C1 segment of cervical spinal cord (tissue), 14 donors: Measurements from ENCODE around the gene NOXA1.
"Not testable (repeated sequence)": the region's sequence is repeated elsewhere in the genome, so short reads cannot be mapped to it uniquely, and the experiment has no call there.

Experiments used
- DNase-seq, 14 donors: peaks; one replicate each; lab custom pipeline; 2025; lab: John Stamatoyannopoulos, UW

NOXA1 gene

DNA sequence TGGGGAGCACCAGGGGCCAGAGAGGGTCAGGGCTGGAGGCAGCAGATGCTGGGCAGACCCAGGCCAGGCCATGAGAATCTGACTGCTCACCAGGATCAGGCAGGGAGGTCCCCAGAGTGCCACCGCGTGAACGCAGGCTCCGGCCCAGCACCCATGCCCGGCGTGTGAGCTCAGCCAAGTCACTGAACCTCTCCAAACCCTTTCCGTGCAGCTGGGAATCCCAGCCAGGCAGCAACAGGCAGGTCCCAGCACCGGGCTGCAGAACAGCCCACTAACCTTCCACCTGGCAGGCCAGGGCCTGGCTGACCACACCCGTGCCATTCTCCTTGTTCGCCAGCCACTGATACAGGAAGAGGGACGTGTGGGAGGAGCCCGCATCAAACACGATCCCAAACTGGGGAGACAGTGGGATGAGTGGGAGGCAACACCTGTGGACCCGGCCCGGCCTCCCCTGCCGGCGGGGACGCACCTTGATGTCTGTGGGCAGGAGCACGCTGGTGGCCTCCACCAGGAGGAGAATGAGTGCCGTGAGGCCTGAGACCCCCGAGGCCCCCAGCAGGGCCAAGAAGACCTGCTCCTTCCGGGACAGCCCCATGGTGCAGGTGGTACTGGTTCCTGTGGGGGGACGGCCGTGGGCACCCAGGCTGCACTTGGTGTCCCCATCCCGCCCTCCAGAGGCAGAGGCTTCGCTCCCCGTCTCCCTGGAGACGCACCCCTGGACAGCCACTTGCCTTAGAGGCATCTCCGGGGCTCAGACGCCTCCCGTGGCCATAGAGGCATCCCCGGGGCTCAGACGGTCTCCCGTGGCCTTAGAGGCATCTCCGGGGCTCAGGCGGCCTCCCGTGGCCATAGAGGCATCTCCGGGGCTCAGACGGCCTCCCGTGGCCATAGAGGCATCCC is 14.7 kb downstream of the NOXA1 start:
- no peak for DNase-seq

DNA sequence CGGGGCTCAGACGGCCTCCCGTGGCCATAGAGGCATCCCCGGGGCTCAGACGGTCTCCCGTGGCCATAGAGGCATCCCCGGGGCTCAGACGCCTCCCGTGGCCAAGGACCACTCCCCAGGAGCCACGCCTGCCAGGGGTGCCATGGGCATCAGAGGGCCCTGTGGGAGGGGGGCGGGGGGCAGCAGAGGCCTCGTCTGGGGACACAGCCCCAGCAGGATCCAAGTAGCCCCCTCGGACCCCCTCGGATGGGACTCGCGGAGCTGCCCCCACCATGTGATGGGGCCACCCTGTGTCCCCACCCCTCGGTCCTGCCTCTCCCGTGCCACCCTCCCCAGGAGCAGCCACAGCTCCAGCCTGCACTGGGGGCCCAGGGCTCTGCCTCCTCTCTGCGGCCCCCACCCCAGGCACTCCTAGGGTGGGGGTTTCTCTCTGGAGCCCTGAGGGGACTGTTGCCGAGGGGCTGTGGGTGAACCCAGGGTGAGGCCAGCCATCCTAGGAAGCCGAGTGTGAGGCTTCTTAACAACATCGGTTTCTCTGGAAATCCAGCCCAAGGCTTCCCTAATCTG is 15.5 kb downstream of the NOXA1 start:
- DNase-seq, result no peak

DNA sequence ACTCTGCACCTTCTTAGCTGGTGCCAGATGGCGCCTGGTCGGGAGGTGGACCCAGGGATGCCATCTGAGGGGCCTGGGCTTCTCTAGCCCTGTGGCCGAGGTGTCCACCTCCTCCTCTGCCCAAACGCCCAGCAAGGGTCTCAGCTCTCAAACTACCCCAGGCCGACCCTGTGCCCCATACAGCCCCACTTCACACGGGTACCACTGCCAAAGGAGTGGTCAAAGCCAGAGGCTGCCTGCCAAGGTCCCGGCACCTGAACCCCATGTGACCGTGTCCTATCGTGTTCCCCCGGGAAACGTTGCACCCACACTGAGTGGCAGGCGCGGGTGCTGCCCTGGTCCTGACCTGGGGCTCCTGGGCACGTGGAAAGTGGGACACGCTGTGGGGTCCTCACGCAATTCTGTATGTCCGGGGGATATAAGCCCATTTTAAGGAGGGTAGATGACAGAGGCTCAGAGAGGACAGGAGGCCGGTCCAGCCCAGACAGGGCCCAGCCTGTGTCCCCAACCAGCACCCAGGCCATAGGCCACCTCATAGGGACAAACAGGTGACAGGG is 16.0 kb downstream of the NOXA1 start:
- no peak for DNase-seq

DNA sequence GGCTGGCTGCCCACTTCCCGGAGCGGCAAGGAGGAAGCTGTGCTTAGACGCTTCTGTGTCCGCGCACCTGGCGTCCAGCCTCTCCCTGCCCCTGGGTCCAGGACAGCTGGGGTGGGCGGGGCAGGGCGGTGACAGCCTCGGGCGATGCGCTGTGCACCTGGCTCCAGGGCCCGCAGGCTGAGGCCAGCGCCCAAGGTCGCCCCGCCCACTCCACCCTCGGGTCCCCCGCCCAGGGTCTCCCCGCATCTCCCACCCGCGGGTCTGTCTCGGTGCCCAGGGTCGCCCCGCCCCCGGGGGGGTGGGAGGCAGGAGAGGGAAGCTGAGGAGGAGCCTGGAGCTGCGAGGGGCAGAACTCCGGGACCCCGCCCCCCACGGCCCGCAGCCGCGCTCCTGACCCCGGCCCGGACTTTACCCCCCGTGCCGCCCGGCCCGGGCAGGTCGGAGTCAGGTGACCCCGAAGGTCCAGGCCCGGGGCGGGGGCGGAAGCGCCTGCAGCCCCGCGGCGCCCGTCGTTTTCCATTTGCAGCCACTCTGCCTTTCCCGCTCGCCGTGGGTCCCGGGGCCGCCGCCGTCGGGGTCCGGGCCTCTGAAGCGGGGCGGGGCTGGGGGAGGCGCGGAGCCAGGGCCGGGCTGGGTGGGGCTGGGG is 18.2 kb downstream of the NOXA1 start, which contains the start of gene ENTPD8:
Gene ENTPD8, minus strand, starts transcription at position 69 of the 646 bp plus-strand sequence. CDS start 3,072 bp downstream, outside the sequence.
- DNase-seq, result no peak

DNA sequence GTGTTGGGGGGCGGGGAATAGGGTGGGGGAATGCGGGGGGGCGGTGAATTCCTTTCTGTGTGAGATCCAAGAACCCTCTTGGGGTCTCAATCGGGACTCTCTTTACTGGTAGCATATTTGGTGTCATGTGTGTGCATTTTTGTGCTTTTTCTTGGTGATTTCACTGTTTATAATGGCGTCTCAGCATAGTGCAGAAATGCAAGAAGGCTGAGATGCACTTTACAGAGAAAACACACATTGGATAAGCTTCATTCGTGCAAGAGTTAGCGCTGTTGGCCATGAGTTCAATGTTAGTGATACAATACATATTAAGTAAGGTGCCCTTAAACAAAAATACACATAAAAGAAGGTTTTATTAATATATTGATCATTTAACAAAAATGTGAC is 18.7 kb downstream of the NOXA1 start:
- no peak for DNase-seq

DNA sequence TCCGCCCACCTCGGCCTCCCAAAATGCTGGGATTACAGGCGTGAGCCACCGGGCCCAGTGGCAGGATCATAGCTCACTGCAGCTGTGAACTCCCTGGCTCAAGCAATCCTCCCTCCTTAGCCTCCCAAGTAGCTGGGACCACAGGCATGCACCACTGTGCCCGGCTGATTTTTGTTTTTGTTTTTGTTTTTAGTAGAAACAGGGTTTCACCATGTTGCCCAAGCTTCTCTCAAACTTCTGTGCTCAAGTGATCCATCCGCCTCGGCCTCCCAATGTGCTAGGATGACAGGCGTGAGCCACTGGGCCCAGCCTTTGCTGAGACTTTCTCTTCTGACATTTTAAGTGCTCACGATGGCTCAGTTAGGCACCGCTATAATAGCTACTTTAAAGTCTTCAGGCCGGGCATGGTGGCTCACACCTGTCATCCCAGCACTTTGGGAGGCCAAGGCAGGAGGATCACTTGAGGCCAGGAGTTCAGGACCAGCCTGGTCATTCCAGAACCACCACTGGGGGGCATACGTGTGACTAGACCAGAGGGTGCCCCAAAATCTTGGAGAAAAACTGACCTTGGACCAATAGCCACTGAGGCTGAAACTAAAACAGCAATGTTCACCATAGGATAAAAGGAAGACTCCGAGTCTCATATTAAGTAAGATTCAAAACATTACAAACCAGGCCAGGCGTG is 21.1 kb downstream of the NOXA1 start:
- no peak for DNase-seq

DNA sequence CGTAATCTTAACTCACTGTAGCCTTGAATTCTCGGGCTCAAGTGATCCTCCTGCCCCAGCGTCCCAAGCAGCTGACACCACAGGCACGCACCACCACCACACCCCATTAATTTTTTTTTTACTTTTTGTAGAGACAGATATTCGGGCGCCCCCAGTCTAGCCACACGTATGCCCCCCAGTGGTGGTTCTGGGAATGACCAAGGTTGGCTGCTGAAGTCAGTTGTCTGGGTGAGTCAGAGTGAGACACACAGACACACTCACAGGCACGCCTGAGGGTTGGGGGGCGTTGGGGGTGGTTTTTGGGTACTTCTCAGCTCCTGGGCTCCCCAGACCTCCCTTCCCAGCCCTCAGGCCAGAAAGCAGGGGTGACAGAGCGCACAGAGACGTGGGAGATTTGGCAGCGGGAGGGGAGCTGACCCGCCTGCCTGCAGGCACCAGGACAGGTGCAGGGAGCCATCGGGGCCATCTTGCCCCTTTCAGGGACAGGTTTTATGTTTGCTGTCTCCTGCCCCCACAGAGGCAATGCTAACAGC is 22.1 kb downstream of the NOXA1 start:
- peak in 11 of 14 donors; percentile 17 to 61 (median 37) for DNase-seq

DNA sequence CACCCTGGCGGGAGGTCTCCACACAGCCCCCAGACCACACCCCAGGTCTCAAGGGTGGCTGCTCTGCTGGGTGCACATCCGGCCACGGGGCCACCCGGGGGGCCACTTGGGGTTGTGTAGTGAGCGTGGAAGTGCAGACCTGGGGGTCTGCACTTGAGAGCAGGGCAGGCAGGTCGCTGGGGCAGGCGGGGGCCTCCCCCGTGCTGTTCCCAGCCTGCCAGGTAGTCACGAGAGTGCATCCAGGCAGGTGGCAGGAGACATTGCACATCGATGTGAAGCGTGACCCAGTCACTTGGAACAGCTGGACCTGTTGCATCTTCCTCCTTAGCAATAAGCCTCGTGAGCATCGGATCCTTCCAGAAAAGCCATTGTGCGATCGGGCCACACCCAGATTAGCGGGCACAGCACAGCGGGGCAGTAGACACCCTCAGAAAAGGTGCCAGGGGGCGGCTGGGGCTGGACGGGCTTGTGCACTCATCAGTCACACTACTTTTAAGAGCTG is 22.8 kb downstream of the NOXA1 start:
- no peak for DNase-seq

DNA sequence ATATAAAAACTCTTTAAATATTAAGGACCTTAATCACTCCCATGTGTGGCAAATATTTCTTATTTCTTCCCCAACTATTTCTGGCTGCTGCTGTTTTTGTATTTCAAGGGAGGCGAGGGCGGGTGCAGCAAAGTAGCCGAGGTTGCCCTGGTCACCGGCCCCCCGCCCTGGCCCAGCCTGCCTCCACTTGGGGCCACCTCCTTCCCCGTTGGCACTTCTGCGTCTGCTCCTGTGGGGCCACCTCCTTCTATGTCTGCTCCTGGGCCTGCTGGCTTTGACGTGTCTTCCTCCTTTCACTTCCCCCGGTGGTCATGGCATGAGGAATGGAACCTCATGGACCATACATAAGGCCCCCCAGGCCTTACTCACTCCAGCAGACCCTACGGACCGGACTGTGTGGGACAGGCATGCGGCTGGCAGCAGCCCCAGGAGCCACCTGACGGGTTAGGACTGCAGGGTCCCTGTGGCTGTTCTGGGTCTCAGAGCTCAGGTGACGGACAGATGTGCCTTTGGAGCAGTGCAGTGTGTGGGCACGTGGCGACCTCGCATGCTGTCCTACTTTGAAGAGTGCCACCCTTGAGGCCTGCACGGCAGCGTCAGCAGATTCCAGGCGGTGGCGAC is 23.8 kb downstream of the NOXA1 start:
- DNase-seq, result peak in 3 of 14 donors; percentile 13 to 38 (median 33)

DNA sequence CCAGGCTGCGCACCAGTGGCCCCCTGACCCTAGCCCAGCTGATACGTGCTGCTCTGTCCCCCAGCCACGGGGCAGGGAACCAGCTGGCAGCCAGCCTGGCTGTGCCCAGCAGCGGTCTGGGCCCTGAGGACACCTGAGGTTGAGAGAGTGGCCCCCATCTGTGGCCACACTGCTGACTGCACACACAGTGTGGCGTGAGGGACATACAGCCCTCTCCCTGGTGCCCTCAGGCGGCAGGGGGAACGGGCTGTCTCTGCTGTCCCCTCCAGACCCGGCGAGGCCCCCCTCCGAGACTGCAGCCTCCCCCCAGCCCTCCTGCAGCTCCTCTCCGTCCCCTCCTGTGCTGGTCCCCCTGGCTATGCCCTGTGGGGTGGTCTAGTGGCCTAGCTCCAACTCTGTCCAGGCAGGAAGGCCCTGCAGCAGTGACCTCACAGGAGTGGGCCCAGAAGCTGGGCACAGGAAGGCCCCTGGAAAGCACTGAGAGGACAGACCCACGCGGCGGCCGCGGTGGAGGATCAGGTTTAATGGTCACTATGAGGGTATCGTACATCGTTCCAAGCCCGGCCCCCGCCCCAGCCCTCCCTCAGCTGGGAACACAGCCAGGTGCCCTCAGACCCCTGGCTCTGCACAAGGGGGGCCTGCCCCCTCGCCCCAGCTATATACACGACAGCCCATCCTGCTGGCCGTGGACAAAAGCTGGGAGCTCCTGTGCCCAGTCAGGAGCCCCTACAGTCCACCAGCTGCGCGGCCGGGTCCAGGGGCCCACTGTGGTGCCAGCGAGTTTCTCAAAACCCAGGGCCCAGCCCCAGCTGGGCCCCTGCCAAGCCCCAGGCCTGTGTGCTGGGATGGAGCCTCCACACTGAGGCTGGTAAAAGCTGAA is 24.8 kb downstream of the NOXA1 start:
- DNase-seq, result peak in 3 of 14 donors; percentile 32 to 70 (median 42)

DNA sequence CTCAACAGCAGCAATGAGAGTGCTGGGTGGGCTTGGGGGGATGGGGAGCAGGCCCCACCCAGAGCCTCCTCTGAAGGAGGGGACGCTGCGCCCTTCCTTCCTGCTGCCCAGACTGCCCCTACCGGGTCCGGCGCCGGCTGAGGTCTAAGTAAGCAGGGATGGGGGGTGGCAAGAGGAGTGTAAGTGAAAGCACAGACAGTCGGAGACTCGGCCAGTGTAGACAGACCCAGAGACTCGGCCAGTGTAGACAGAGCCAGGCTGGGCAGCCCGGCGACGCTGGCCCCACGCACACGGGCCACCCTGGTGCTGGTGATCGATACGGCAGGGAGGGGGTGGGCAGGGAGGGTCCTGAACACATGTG is 25.4 kb downstream of the NOXA1 start:
- DNase-seq, result no peak

DNA sequence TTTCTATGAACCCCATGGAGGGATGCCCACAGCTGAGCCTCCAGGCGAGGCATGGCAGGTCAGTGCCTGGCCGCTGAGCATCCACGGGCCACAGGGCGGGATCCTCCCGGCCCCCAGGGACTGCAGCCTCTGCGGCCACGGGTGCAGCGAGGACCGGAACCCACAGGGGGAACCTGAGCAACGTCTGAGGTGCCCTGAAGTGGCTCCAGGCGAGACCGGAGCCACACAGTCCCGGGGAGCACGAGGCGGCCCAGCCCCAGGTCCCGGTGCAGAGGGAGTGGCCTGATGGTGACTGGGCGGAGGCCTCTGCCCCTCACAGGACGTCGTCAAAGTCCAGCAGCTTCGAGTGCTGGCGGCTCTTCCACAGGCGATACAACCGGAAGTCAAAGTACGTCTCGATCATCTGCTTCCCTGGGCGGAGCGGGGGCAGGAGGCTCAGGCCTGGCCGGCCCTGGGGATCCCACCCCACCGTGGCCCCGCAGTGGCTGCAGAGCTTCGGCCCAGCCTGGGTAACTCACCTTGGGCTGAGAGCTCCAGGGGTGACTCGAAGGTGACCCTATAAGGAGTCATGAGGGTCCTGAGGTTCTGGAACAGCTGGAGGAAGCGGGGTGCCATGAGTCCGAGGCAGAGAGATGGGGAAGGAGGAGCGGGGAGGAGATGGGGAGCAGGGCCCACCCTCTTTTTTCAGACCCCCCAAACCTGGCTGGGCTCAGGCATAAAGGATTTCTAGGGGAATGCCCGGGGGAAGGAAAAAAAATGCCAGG is 26.1 kb downstream of the NOXA1 start:
- no peak for DNase-seq

DNA sequence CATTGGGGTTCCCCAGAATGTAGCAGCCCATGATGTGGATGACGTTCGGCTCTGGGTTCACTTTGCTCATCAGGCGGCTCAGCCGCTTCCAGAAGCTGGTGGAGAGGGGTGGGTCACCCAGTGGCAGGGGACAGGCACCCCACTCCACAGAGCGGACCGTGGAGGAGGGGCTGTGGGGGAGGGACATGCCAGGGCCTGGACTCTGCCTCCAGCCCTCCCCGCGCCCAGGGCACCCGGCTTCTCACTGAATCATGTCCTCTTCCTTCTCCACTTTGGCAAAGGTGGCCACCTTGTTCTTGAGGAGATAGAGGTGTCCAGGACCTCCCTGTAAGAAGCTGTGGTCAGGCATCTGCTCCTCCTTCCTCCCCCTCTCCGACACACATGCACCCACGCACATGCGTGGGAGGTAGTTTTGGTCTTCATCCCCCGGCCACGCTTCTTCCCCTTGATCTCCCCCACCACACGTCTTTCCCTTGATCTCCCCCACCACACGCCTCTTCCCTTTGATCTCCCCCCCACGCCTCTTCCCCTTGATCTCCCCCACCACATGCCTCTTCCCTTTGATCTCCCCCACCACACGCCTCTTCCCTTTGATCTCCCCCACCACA is 26.8 kb downstream of the NOXA1 start:
- DNase-seq, result no peak

DNA sequence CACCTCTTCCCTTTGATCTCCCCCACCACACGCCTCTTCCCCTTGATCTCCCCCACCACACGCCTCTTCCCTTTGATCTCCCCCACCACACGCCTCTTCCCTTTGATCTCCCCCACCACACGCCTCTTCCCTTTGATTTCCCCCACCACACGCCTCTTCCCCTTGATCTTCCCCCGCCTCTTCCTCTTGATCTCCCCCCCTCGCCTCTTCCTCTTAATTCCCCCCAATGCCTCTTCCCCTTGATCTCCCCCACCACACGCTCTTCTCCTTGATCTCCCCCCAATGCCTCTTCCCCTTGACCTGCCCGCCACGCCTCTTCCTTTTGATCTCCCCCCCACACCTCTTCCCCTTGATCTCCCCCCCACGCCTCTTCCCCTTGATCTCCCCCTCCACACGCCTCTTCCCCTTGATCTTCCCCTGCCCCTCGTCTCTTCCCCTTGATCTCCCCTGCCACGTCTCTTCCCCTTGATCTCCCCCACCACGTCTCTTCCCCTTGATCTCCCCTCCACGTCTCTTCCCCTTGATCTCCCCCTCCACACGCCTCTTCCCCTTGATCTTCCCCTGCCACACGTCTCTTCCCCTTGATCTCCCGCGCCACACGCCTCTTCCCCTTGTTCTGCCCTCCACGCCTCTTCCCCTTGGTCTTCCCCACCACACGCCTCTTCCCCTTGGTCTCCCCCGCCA is 27.5 kb downstream of the NOXA1 start:
- not testable (repeated sequence) for DNase-seq

DNA sequence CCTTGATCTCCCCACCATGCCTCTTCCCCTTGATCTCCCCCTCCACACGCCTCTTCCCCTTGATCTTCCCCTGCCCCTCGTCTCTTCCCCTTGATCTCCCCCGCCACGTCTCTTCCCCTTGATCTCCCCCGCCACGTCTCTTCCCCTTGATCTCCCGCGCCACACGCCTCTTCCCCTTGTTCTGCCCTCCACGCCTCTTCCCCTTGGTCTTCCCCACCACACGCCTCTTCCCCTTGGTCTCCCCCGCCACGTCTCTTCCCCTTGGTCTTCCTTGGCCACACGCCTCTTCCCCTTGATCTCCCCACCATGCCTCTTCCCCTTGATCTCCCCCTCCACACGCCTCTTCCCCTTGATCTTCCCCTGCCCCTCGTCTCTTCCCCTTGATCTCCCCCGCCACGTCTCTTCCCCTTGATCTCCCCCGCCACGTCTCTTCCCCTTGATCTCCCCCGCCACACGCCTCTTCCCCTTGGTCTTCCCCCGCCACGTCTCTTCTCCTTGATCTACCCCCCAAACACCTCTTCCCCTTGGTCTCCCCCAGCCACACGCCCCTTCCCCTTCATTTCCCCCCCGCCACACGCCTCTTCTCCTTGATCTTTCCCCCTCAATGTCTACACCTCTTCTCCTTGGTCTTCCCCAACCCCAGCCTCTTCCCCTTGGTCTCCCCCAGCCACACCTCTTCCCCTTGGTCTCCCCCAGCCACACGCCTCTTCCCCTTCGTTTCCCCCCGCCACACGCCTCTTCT is 28.2 kb downstream of the NOXA1 start:
- DNase-seq, result not testable (repeated sequence)

DNA sequence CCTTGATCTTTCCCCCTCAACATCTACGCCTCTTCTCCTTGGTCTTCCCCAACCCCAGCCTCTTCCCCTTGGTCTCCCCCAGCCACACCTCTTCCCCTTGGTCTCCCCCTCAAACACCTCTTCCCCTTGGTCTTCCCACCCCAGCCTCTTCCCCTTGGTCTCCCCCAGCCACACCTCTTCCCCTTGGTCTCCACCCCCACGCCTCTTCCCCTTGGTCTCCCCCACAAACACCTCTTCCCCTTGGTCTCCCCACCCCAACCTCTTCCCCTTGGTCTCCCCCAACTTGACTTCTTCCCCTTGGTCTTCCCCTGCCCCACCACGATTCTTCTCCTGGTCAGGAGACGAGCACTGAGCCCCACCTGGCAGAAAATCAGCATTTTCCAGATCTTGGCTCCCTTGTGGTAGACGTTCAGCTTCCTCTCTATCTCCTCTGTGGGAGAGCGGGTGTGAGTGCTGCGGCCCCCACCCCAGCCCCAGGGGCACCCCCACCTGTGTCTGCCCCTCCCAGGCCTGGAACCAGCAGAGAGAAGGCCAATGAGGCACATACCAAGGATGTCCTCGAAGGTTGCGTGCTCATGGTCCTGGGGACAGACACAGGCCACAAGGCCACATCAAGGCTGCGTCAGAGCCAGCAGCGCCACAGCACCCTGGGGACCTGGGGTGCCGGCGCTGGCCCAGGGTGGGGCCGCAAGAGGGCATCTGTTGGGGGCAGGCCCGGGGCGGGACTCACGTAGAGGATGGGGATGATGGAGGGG is 29.0 kb downstream of the NOXA1 start:
- DNase-seq, result no peak
